H9 (cell line): ENCODE data around the gene RAB3GAP2. TPM values are rescaled to one million over a fixed set of nuclear protein-coding genes. Genes with fewer than 3 reads are reported as not detected.

Experiments used
- DNase-seq: peaks from one replicate; pipeline ENCODE4 v3.0.0-alpha.2; 2017
- H2AFZ ChIP-seq: one replicate; pipeline ENCODE4 v1.6.1; 2013; ENCODE audit warnings: mild to moderate bottlenecking, low read length, control low read depth, moderate library complexity
- H2AK5ac ChIP-seq: 2 replicates; pipeline ENCODE4 v1.6.1; 2013; ENCODE audit warnings: low read length, control low read depth, mixed read lengths; ENCODE audit not compliant: insufficient read length
- H2BK120ac ChIP-seq: one replicate; pipeline ENCODE4 v1.6.1; 2013; ENCODE audit warnings: low read depth, mild to moderate bottlenecking, low read length, control low read depth, inconsistent platforms; ENCODE audit not compliant: poor library complexity, severe bottlenecking
- H2BK12ac ChIP-seq: 2 replicates; pipeline ENCODE4 v1.6.1; 2013; ENCODE audit warnings: low read length, control low read depth, mixed read lengths, low read depth; ENCODE audit not compliant: insufficient read length
- H2BK15ac ChIP-seq: 2 replicates; pipeline ENCODE4 v1.6.1; 2013; ENCODE audit warnings: low read depth, low read length, control low read depth
- H2BK20ac ChIP-seq: one replicate; pipeline ENCODE4 v1.6.1; 2013; ENCODE audit warnings: low read depth, mild to moderate bottlenecking, low read length, control low read depth, inconsistent platforms; ENCODE audit not compliant: poor library complexity, severe bottlenecking
- H2BK5ac ChIP-seq: 2 replicates; pipeline ENCODE4 v1.6.1; 2013; ENCODE audit warnings: low read length, control low read depth, mixed read lengths; ENCODE audit not compliant: insufficient read length
- H3K14ac ChIP-seq: 2 replicates; pipeline ENCODE4 v1.6.1; 2013; ENCODE audit warnings: low read length, control low read depth; ENCODE audit not compliant: insufficient read depth
- H3K18ac ChIP-seq: 2 replicates; pipeline ENCODE4 v1.6.1; 2013; ENCODE audit warnings: low read depth, mild to moderate bottlenecking, mixed read lengths, low read length, control low read depth; ENCODE audit not compliant: insufficient read length
- H3K23ac ChIP-seq: 2 replicates; pipeline ENCODE4 v1.6.1; 2013; ENCODE audit warnings: low read length, control low read depth, mixed read lengths, low read depth; ENCODE audit not compliant: insufficient read length
- H3K23me2 ChIP-seq: 2 replicates; pipeline ENCODE4 v1.6.1; 2013; ENCODE audit warnings: low read depth, mild to moderate bottlenecking, mixed read lengths, low read length, control low read depth; ENCODE audit not compliant: insufficient read length, poor library complexity, severe bottlenecking
- H3K27ac ChIP-seq: 2 replicates; pipeline ENCODE4 v1.5.1; 2013; ENCODE audit warnings: low read length, control low read depth, mixed read lengths, low read depth; ENCODE audit not compliant: insufficient read length
- H3K27me3 ChIP-seq: 2 replicates; pipeline ENCODE4 v1.6.1; 2013; ENCODE audit warnings: low read length, control low read depth, inconsistent platforms; ENCODE audit not compliant: insufficient read depth
- H3K4ac ChIP-seq: 2 replicates; pipeline ENCODE4 v1.6.1; 2013; ENCODE audit warnings: low read depth, mild to moderate bottlenecking, control low read depth, inconsistent platforms, low read length, moderate library complexity
- H3K4me1 ChIP-seq: 2 replicates; pipeline ENCODE4 v1.6.1; 2013; ENCODE audit warnings: low read length, control low read depth, inconsistent platforms; ENCODE audit not compliant: insufficient read depth
- H3K4me2 ChIP-seq: 2 replicates; pipeline ENCODE4 v1.6.1; 2013; ENCODE audit warnings: low read length, control low read depth, mixed read lengths; ENCODE audit not compliant: insufficient read length, insufficient read depth
- H3K56ac ChIP-seq: 2 replicates; pipeline ENCODE4 v1.6.1; 2013; ENCODE audit warnings: low read depth, mild to moderate bottlenecking, mixed read lengths, low read length, control low read depth; ENCODE audit not compliant: insufficient read length
- H3K79me1 ChIP-seq: 2 replicates; pipeline ENCODE4 v1.6.1; 2013; ENCODE audit warnings: low read depth, mild to moderate bottlenecking, moderate library complexity, low read length, control low read depth, inconsistent platforms; ENCODE audit not compliant: insufficient read depth, poor library complexity, severe bottlenecking
- H3K79me2 ChIP-seq: 2 replicates; pipeline ENCODE4 v1.6.1; 2013; ENCODE audit warnings: low read length, control low read depth, inconsistent platforms; ENCODE audit not compliant: insufficient read depth
- H3K9ac ChIP-seq: 2 replicates; pipeline ENCODE4 v1.6.1; 2013; ENCODE audit warnings: low read length, control low read depth, mixed read lengths; ENCODE audit not compliant: insufficient read length; ENCODE audit errors: extremely low read depth
- H3K9me3 ChIP-seq: one replicate; pipeline ENCODE4 v1.6.1; 2013; ENCODE audit warnings: low read depth, low read length, inconsistent platforms; ENCODE audit not compliant: control insufficient read depth
- H3T11ph ChIP-seq: one replicate; pipeline ENCODE4 v1.6.1; 2013; ENCODE audit warnings: mild to moderate bottlenecking, low read length, control low read depth, inconsistent platforms
- H4K20me1 ChIP-seq: one replicate; pipeline ENCODE4 v1.6.1; 2013; ENCODE audit not compliant: control insufficient read depth, insufficient read length, insufficient read depth
- H4K5ac ChIP-seq: 2 replicates; pipeline ENCODE4 v1.6.1; 2013; ENCODE audit warnings: low read depth, mild to moderate bottlenecking, mixed read lengths, low read length, control low read depth; ENCODE audit not compliant: insufficient read length
- H4K8ac ChIP-seq: replicated peaks from 2 replicates; pipeline ENCODE4 v1.6.1; 2013; ENCODE audit warnings: low read length, control low read depth, mixed read lengths, low read depth; ENCODE audit not compliant: insufficient read length
- H4K91ac ChIP-seq: 2 replicates; pipeline ENCODE4 v1.6.1; 2013; ENCODE audit warnings: low read depth, mild to moderate bottlenecking, moderate library complexity, mixed read lengths, low read length, control low read depth; ENCODE audit not compliant: insufficient read length
- H3K27ac Mint-ChIP-seq, 3 experiments: 2 replicates in 2 of 3; 3 replicates in 1 of 3; pipeline ENCODE4 v1.8.0; 2020 to 2021; ENCODE audit warnings: mixed read lengths in 3 of 3, mild to moderate bottlenecking in 1 of 3, moderate library complexity in 1 of 3
- H3K27me3 Mint-ChIP-seq: 2 replicates; pipeline ENCODE4 v1.8.0; 2021; ENCODE audit warnings: low read depth, mild to moderate bottlenecking, moderate library complexity, mixed read lengths
- H3K36me3 Mint-ChIP-seq, 3 experiments: 2 replicates in 2 of 3; 3 replicates in 1 of 3; pipeline ENCODE4 v1.8.0; 2020 to 2021; ENCODE audit warnings: low read depth in 3 of 3, mixed read lengths in 3 of 3; ENCODE audit not compliant: insufficient read depth in 1 of 3
- H3K4me1 Mint-ChIP-seq, 2 experiments: 2 replicates each; pipeline ENCODE4 v1.8.0; 2020; ENCODE audit warnings: mixed read lengths in 2 of 2
- H3K4me3 Mint-ChIP-seq, 2 experiments: 2 replicates in 1 of 2; 3 replicates in 1 of 2; pipeline ENCODE4 v1.8.0; 2020 to 2021; ENCODE audit warnings: mild to moderate bottlenecking in 2 of 2, mixed read lengths in 2 of 2, moderate library complexity in 1 of 2
- H3K9me3 Mint-ChIP-seq, 2 experiments: 2 replicates in 1 of 2; 3 replicates in 1 of 2; pipeline ENCODE4 v1.8.0; 2020; ENCODE audit warnings: mild to moderate bottlenecking in 2 of 2, mixed read lengths in 2 of 2, moderate library complexity in 1 of 2
- CTCF ChIP-seq: fragments of 200-600 bp; sonication (generic); conservative IDR thresholded peaks from 3 replicates; pipeline ENCODE4 v1.8.0; 2021; ENCODE audit warnings: antibody characterized with exemption, mild to moderate bottlenecking
- total RNA-seq: library from RNA; stranded (reverse); gene quantifications from 2 replicates; pipeline ENCODE4 v1.2.1, GENCODE V29; 2021

The RAB3GAP2 gene
- total RNA-seq, 1 experiment from 2014 or later, result 48.3 TPM

GRCh38 chr1:220129479-220130210 lies 142.6 kb downstream of the RAB3GAP2 start:
- no peak overlapping the region for H3K14ac ChIP-seq
- H3K4me1 Mint-ChIP-seq, result no peaks in the 10 kb centered on the region

More at GRCh38 chr1:220129479-220130210, 142.6 kb downstream of the RAB3GAP2 start:
- H3K27me3 Mint-ChIP-seq, result no peaks in the 10 kb centered on the region
- no peak for TF ChIP-seq CTCF
- Histone ChIP-seq H3K27me3 (no peaks in the 10 kb centered on the region), H3K9me3 (no peaks in the 10 kb centered on the region), H3K4me2 (no peak overlapping the region), H4K20me1 (no peaks in the 10 kb centered on the region), H2AFZ (no peak overlapping the region), H4K91ac (no peak overlapping the region), H3K79me1 (no peaks in the 10 kb centered on the region), H2AK5ac (no peak overlapping the region), H3K23ac (no peak overlapping the region), H2BK5ac (no peak overlapping the region), H3K56ac (no peak overlapping the region), H3K4ac (no peak overlapping the region), H2BK12ac (no peak overlapping the region), H2BK20ac (no peak overlapping the region), H3K79me2 (no peaks in the 10 kb centered on the region), H4K8ac (no peak overlapping the region), H3T11ph (no peak overlapping the region), H3K9ac (no peak overlapping the region), H3K18ac (no peak overlapping the region), H2BK15ac (no peak overlapping the region), H2BK120ac (no peak overlapping the region), H4K5ac (no peak overlapping the region), H3K4me1 (no peaks in the 10 kb centered on the region), H3K27ac (no peak overlapping the region), H3K23me2 (no peaks in the 10 kb centered on the region)
- no peak overlapping the region for H3K27ac Mint-ChIP-seq
- DNase-seq, result no peak
- no peak overlapping the region for H3K4me3 Mint-ChIP-seq
- peaks cover 13 to 57% (median 55%) of the 10 kb centered on the region in 3 experiments; a peak in 6 of 7 replicates for H3K36me3 Mint-ChIP-seq
- H3K9me3 Mint-ChIP-seq, result no peaks in the 10 kb centered on the region
